Astrocyte (in vitro differentiated cells and primary cell): Measurements from ENCODE around the gene TNFRSF19. TPM values are rescaled to one million over a fixed set of nuclear protein-coding genes. Genes with fewer than 3 reads are reported as not detected.
"Not testable (repeated sequence)": the region's sequence is repeated elsewhere in the genome, so short reads cannot be mapped to it uniquely, and the experiment has no call there.

Experiments used
- DNase-seq: peaks from one replicate; pipeline ENCODE4 v3.0.0-alpha.2; 2010; ENCODE audit warnings: low read depth
- FAIRE-seq: peaks from 2 replicates; lab custom pipeline; 2011; peaks lifted over from hg19 to GRCh38; lab: Jason Lieb, UNC
- H2AFZ ChIP-seq: 2 replicates; pipeline ENCODE4 v1.6.0; 2012; ENCODE audit warnings: low read depth, low read length, inconsistent platforms
- H3K27ac ChIP-seq: 2 replicates; pipeline ENCODE4 v1.5.1; 2011; ENCODE audit warnings: low read depth, low read length, inconsistent platforms
- H3K27me3 ChIP-seq: 2 replicates; pipeline ENCODE4 v1.6.0; 2011; ENCODE audit warnings: low read length, inconsistent platforms; ENCODE audit not compliant: insufficient read depth
- H3K36me3 ChIP-seq: 2 replicates; pipeline ENCODE4 v1.5.1; 2011; ENCODE audit warnings: low read length, inconsistent platforms; ENCODE audit not compliant: insufficient read depth
- H3K4me1 ChIP-seq: 2 replicates; pipeline ENCODE4 v1.5.1; 2011; ENCODE audit warnings: low read length, inconsistent platforms; ENCODE audit not compliant: insufficient read depth
- H3K4me2 ChIP-seq: 2 replicates; pipeline ENCODE4 v1.6.0; 2012; ENCODE audit warnings: low read length, inconsistent platforms
- H3K4me3 ChIP-seq: 2 replicates; pipeline ENCODE4 v1.5.1; 2011; ENCODE audit warnings: low read depth, mild to moderate bottlenecking, low read length, inconsistent platforms; ENCODE audit not compliant: insufficient read depth
- H3K79me2 ChIP-seq: 2 replicates; pipeline ENCODE4 v1.6.0; 2012; ENCODE audit warnings: mild to moderate bottlenecking, low read length, inconsistent platforms; ENCODE audit not compliant: insufficient read depth
- H3K9ac ChIP-seq: 2 replicates; pipeline ENCODE4 v1.6.0; 2012; ENCODE audit warnings: mild to moderate bottlenecking, low read length, inconsistent platforms
- H3K9me3 ChIP-seq: 2 replicates; pipeline ENCODE4 v1.5.1; 2012; ENCODE audit warnings: low read depth, mild to moderate bottlenecking, low read length, inconsistent platforms; ENCODE audit not compliant: insufficient read depth
- H4K20me1 ChIP-seq: 2 replicates; pipeline ENCODE4 v1.6.0; 2012; ENCODE audit warnings: low read length, inconsistent platforms; ENCODE audit not compliant: insufficient read depth
- H3K27ac Mint-ChIP-seq: one replicate; pipeline ENCODE4 v1.8.0; 2021; ENCODE audit warnings: mild to moderate bottlenecking, mixed read lengths; ENCODE audit not compliant: unreplicated experiment
- H3K27me3 Mint-ChIP-seq: one replicate; pipeline ENCODE4 v1.8.0; 2021; ENCODE audit warnings: low read depth, mixed read lengths; ENCODE audit not compliant: unreplicated experiment
- H3K36me3 Mint-ChIP-seq: one replicate; pipeline ENCODE4 v1.8.0; 2021; ENCODE audit warnings: low read depth, mixed read lengths; ENCODE audit not compliant: unreplicated experiment
- H3K4me1 Mint-ChIP-seq: one replicate; pipeline ENCODE4 v1.8.0; 2021; ENCODE audit warnings: low read depth, mixed read lengths; ENCODE audit not compliant: unreplicated experiment
- H3K4me3 Mint-ChIP-seq: one replicate; pipeline ENCODE4 v1.8.0; 2021; ENCODE audit warnings: mild to moderate bottlenecking, moderate library complexity, mixed read lengths; ENCODE audit not compliant: unreplicated experiment
- H3K9me3 Mint-ChIP-seq: one replicate; pipeline ENCODE4 v1.8.0; 2021; ENCODE audit warnings: mild to moderate bottlenecking, mixed read lengths; ENCODE audit not compliant: unreplicated experiment
- CTCF ChIP-seq: IDR thresholded peaks from 2 replicates; pipeline ENCODE4 v1.5.1; 2011; ENCODE audit warnings: low read depth, mild to moderate bottlenecking, inconsistent platforms, low read length, moderate library complexity; ENCODE audit not compliant: insufficient read depth
- EZH2 ChIP-seq: IDR thresholded peaks from 2 replicates; pipeline ENCODE4 v1.6.1; 2012; ENCODE audit warnings: mild to moderate bottlenecking, low read length, inconsistent platforms; ENCODE audit not compliant: insufficient read depth
- total RNA-seq: library from RNA; stranded (reverse); gene quantifications from 2 replicates; pipeline ENCODE4 v1.2.1, GENCODE V29; 2021

Gene TNFRSF19
- total RNA-seq, 1 donor from 2014 or later, result 27.8 TPM

GRCh38 chr13:23674795-23675640 lies 104.8 kb downstream of the TNFRSF19 start:
- Histone ChIP-seq H2AFZ (no peak overlapping the region), H3K79me2 (no peaks in the 10 kb centered on the region), H3K4me1 (peaks cover 63% of the 10 kb centered on the region), H3K9me3 (no peaks in the 10 kb centered on the region), H3K4me2 (peak overlapping the region; percentile 29), H3K9ac (peak overlapping the region; percentile 71), H3K27me3 (no peaks in the 10 kb centered on the region), H4K20me1 (no peaks in the 10 kb centered on the region), H3K4me3 (no peak overlapping the region), H3K36me3 (peaks cover 3% of the 10 kb centered on the region), H3K27ac (peak overlapping the region; percentile 92)
- no peak overlapping the region for H3K27ac Mint-ChIP-seq
- peaks cover 12% of the 10 kb centered on the region for H3K36me3 Mint-ChIP-seq
- no peaks in the 10 kb centered on the region for H3K27me3 Mint-ChIP-seq
- H3K9me3 Mint-ChIP-seq, result no peaks in the 10 kb centered on the region
- no peak for TF ChIP-seq EZH2
- TF ChIP-seq CTCF, result no peak
- DNase-seq (peak; percentile 90), FAIRE-seq (peak; percentile 69)
- no peak overlapping the region for H3K4me3 Mint-ChIP-seq
- peaks cover 39% of the 10 kb centered on the region for H3K4me1 Mint-ChIP-seq

- not testable (repeated sequence) for H3K36me3 Mint-ChIP-seq
- peaks cover 51% of the 10 kb centered on the region for H3K4me1 ChIP-seq
Observed at GRCh38 chr13:23677679-23678288, 107.6 kb downstream of the TNFRSF19 start.

GRCh38 chr13:23678795-23679194 lies 108.6 kb downstream of the TNFRSF19 start:
- H3K4me3 ChIP-seq, result no peak overlapping the region
- H4K20me1 ChIP-seq, result no peaks in the 10 kb centered on the region
- peak overlapping the region; percentile 44 for H3K9ac ChIP-seq
- peaks cover 3% of the 10 kb centered on the region for H3K36me3 ChIP-seq
- DNase-seq (no peak), FAIRE-seq (peak; percentile 56)
- no peak overlapping the region for H2AFZ ChIP-seq
- Mint-ChIP-seq H3K27me3 (no peaks in the 10 kb centered on the region), H3K4me3 (no peak overlapping the region), H3K27ac (peak overlapping the region; percentile 41), H3K9me3 (peaks cover 2% of the 10 kb centered on the region), H3K4me1 (peaks cover 24% of the 10 kb centered on the region), H3K36me3 (peaks cover 8% of the 10 kb centered on the region)
- peaks cover 41% of the 10 kb centered on the region for H3K4me1 ChIP-seq
- H3K79me2 ChIP-seq, result no peaks in the 10 kb centered on the region
- H3K27me3 ChIP-seq, result no peaks in the 10 kb centered on the region
- no peaks in the 10 kb centered on the region for H3K9me3 ChIP-seq
- peak overlapping the region; percentile 52 for H3K27ac ChIP-seq
- TF ChIP-seq EZH2, result no peak
- no peak for TF ChIP-seq CTCF
- peak overlapping the region; percentile 56 for H3K4me2 ChIP-seq

More at GRCh38 chr13:23677679-23678288, 107.6 kb downstream of the TNFRSF19 start:
- H3K36me3 ChIP-seq, H3K4me2 ChIP-seq, H3K9me3 Mint-ChIP-seq, DNase-seq, H3K9ac ChIP-seq, H3K4me3 ChIP-seq, H4K20me1 ChIP-seq, H3K79me2 ChIP-seq, H2AFZ ChIP-seq, H3K9me3 ChIP-seq, H3K27ac Mint-ChIP-seq, H3K27me3 ChIP-seq, FAIRE-seq, H3K27ac ChIP-seq, H3K27me3 Mint-ChIP-seq, H3K4me3 Mint-ChIP-seq: not testable (repeated sequence)
- peaks cover 32% of the 10 kb centered on the region for H3K4me1 Mint-ChIP-seq
